GM18502 (cell line): ENCODE data around the gene MYH7.
"Not testable (repeated sequence)": the region's sequence is repeated elsewhere in the genome, so short reads cannot be mapped to it uniquely, and the experiment has no call there.

Source experiments
- ATAC-seq: cut with Tn5 transposase; IDR thresholded peaks from one replicate; pipeline ENCODE4 v1.9.1; 2021; ENCODE audit warnings: mild to moderate bottlenecking; ENCODE audit not compliant: unreplicated experiment, poor library complexity

Gene MYH7

GRCh38 chr14:23409966-23410635 lies 25.4 kb downstream of the MYH7 start:
- ATAC-seq: no peak

GRCh38 chr14:23409475-23409874 lies 26.0 kb downstream of the MYH7 start:
- ATAC-seq: no peak

GRCh38 chr14:23408307-23408630 lies 27.2 kb downstream of the MYH7 start:
- ATAC-seq: no peak

- no peak for ATAC-seq
Measured at GRCh38 chr14:23407516-23408306, 27.7 kb downstream of the MYH7 start, which contains the start of gene MYH6. Gene MYH6, minus strand, starts transcription at chr14:23408273. Its CDS starts 1,050 bp downstream, at chr14:23407223.

GRCh38 chr14:23406725-23407355 lies 28.6 kb downstream of the MYH7 start:
- ATAC-seq: no peak

- ATAC-seq: no peak
Measured at GRCh38 chr14:23406244-23406643, 29.2 kb downstream of the MYH7 start.

GRCh38 chr14:23405516-23406025 lies 29.9 kb downstream of the MYH7 start:
- ATAC-seq: no peak

- no peak for ATAC-seq
Measured at GRCh38 chr14:23405096-23405495, 30.4 kb downstream of the MYH7 start.

- ATAC-seq: no peak
Measured at GRCh38 chr14:23404331-23404900, 31.0 kb downstream of the MYH7 start.

- no peak for ATAC-seq
Measured at GRCh38 chr14:23403908-23404307, 31.6 kb downstream of the MYH7 start.

- no peak for ATAC-seq
Measured at GRCh38 chr14:23403139-23403438, 32.4 kb downstream of the MYH7 start.

GRCh38 chr14:23402296-23403138 lies 32.9 kb downstream of the MYH7 start:
- ATAC-seq: no peak

GRCh38 chr14:23401291-23401690 lies 34.2 kb downstream of the MYH7 start:
- no peak for ATAC-seq

GRCh38 chr14:23400496-23401149 lies 34.8 kb downstream of the MYH7 start:
- ATAC-seq: not testable (repeated sequence)

GRCh38 chr14:23399591-23399990 lies 35.9 kb downstream of the MYH7 start:
- ATAC-seq: no peak

GRCh38 chr14:23399136-23399535 lies 36.3 kb downstream of the MYH7 start:
- ATAC-seq: no peak

- no peak for ATAC-seq
Measured at GRCh38 chr14:23398348-23398747, 37.1 kb downstream of the MYH7 start.

GRCh38 chr14:23396781-23397407 lies 38.6 kb downstream of the MYH7 start:
- no peak for ATAC-seq

GRCh38 chr14:23396126-23396525 lies 39.3 kb downstream of the MYH7 start:
- no peak for ATAC-seq
